Neutrophil (primary cell): Measurements from ENCODE around the gene HIRIP3.
"Not testable (repeated sequence)": the region's sequence is repeated elsewhere in the genome, so short reads cannot be mapped to it uniquely, and the experiment has no call there.

Experiments
- H3K27ac ChIP-seq: fragments of 200-600 bp; sonication (generic); 2 replicates; pipeline ENCODE4 v1.5.1; 2016; ENCODE audit warnings: mild to moderate bottlenecking, moderate library complexity
- H3K27me3 ChIP-seq: fragments of 200-600 bp; sonication (generic); 2 replicates; pipeline ENCODE4 v1.6.0; 2016; ENCODE audit warnings: mild to moderate bottlenecking
- H3K36me3 ChIP-seq: fragments of 200-600 bp; sonication (generic); 2 replicates; pipeline ENCODE4 v1.5.1; 2017
- H3K4me1 ChIP-seq, 2 experiments: fragments of 200-600 bp in 1 of 2; sonication (generic) in 1 of 2; 1 replicate in 1 of 2; 2 replicates in 1 of 2; pipeline versions ENCODE4 v1.5.1 to v1.6.1; 2013 to 2016; ENCODE audit warnings: low read depth in 1 of 2, low read length in 1 of 2, mild to moderate bottlenecking in 1 of 2, moderate library complexity in 1 of 2; ENCODE audit not compliant: control insufficient read depth in 1 of 2, insufficient read depth in 1 of 2
- H3K4me3 ChIP-seq, 2 experiments: fragments of 200-600 bp in 1 of 2; sonication (generic) in 1 of 2; 1 replicate in 1 of 2; 2 replicates in 1 of 2; pipeline ENCODE4 v1.5.1; 2013 to 2016; ENCODE audit warnings: low read depth in 1 of 2, low read length in 1 of 2, mild to moderate bottlenecking in 1 of 2, moderate library complexity in 1 of 2
- H3K9me3 ChIP-seq: fragments of 200-600 bp; sonication (generic); 2 replicates; pipeline ENCODE4 v1.5.1; 2016
- CTCF ChIP-seq: fragments of 200-600 bp; sonication (generic); IDR thresholded peaks from 2 replicates; pipeline ENCODE4 v1.5.1; 2016; ENCODE audit warnings: antibody characterized with exemption

HIRIP3 gene

GRCh38 chr16:29963021-29963743 lies 32.2 kb downstream of the HIRIP3 start:
- no peak for TF ChIP-seq CTCF
- Histone ChIP-seq H3K4me1 (peaks cover 8 to 16% of the 10 kb centered on the region in 2 experiments), H3K9me3 (no peaks in the 10 kb centered on the region), H3K36me3 (peaks cover 5% of the 10 kb centered on the region), H3K27ac (peak overlapping the region; percentile 83), H3K4me3 (peak overlapping the region; percentile 78), H3K27me3 (no peaks in the 10 kb centered on the region)

- TF ChIP-seq CTCF = no peak
- Histone ChIP-seq H3K27me3 (no peaks in the 10 kb centered on the region), H3K4me1 (peaks cover 8 to 16% of the 10 kb centered on the region in 2 experiments), H3K4me3 (peak overlapping the region; percentile 78), H3K27ac (peak overlapping the region; percentile 83), H3K9me3 (no peaks in the 10 kb centered on the region), H3K36me3 (no peaks in the 10 kb centered on the region)
These were observed 32.9 kb downstream of the HIRIP3 start for GRCh38 chr16:29962344-29962994.

GRCh38 chr16:29961479-29962343 lies 33.7 kb downstream of the HIRIP3 start, which contains the start of gene TMEM219:
Gene TMEM219 (plus strand): TSS chr16:29962079. CDS start chr16:29963144, 1,065 bp downstream.
- peak; percentile 79 for TF ChIP-seq CTCF
- no peaks in the 10 kb centered on the region for H3K27me3 ChIP-seq
- H3K27ac ChIP-seq = peak within 1 kb of the TSS; percentile 83
- peak within 1 kb of the TSS; percentile 78 for H3K4me3 ChIP-seq
- no peaks in the 10 kb centered on the region for H3K9me3 ChIP-seq
- no peaks in the 10 kb centered on the region for H3K36me3 ChIP-seq
- peaks cover 8 to 16% of the 10 kb centered on the region in 2 experiments for H3K4me1 ChIP-seq

- no peak for TF ChIP-seq CTCF
- Histone ChIP-seq H3K36me3 (no peaks in the 10 kb centered on the region), H3K27ac (no peak overlapping the region)
These were observed 34.3 kb downstream of the HIRIP3 start for GRCh38 chr16:29961127-29961478.

GRCh38 chr16:29959821-29960220 lies 35.6 kb downstream of the HIRIP3 start:
- peaks cover 8 to 16% of the 10 kb centered on the region in 2 experiments for H3K4me1 ChIP-seq
- H3K27ac ChIP-seq, H3K9me3 ChIP-seq, H3K27me3 ChIP-seq, H3K36me3 ChIP-seq, H3K4me3 ChIP-seq: not testable (repeated sequence)

More at GRCh38 chr16:29961127-29961478, 34.3 kb downstream of the HIRIP3 start:
- H3K9me3 ChIP-seq = no peaks in the 10 kb centered on the region
- H3K27me3 ChIP-seq = no peaks in the 10 kb centered on the region
- H3K4me3 ChIP-seq = peak overlapping the region; percentile 78
- peaks cover 8 to 16% of the 10 kb centered on the region in 2 experiments for H3K4me1 ChIP-seq
